IgD-negative memory B cell (primary cell): ENCODE data around the gene CTR9. TPM values are rescaled to one million over a fixed set of nuclear protein-coding genes. Genes with fewer than 3 reads are reported as not detected.

Experiments used
- H3K27ac Mint-ChIP-seq, 3 donors: one replicate each; pipeline ENCODE4 v1.8.0; 2020 to 2022; ENCODE audit warnings: mild to moderate bottlenecking in 3 of 3, mixed read lengths in 3 of 3, moderate library complexity in 1 of 3
- H3K27me3 Mint-ChIP-seq: one replicate; pipeline ENCODE4 v1.8.0; 2021; ENCODE audit warnings: mixed read lengths
- H3K36me3 Mint-ChIP-seq: one replicate; pipeline ENCODE4 v1.8.0; 2020; ENCODE audit warnings: mild to moderate bottlenecking, mixed read lengths
- H3K4me1 Mint-ChIP-seq, 3 donors: one replicate each; pipeline ENCODE4 v1.8.0; 2020 to 2022; ENCODE audit warnings: mixed read lengths in 3 of 3, mild to moderate bottlenecking in 1 of 3
- H3K4me3 Mint-ChIP-seq, 4 donors: one replicate each; pipeline ENCODE4 v1.8.0; 2020 to 2022; ENCODE audit warnings: mild to moderate bottlenecking in 4 of 4, mixed read lengths in 4 of 4, moderate library complexity in 3 of 4
- H3K9me3 Mint-ChIP-seq, 3 donors: one replicate each; pipeline ENCODE4 v1.8.0; 2020 to 2021; ENCODE audit warnings: mixed read lengths in 3 of 3, mild to moderate bottlenecking in 1 of 3
- polyA plus RNA-seq: library from polyadenylated mRNA; unstranded; fragments of 300-500 nt; fragmentation: Illumina TruSeq; gene quantifications from one replicate; pipeline ENCODE4 v1.2.3, GENCODE V29; 2021

CTR9 gene
- polyA plus RNA-seq, 1 donor from 2014 or later = 49.3 TPM

DNA sequence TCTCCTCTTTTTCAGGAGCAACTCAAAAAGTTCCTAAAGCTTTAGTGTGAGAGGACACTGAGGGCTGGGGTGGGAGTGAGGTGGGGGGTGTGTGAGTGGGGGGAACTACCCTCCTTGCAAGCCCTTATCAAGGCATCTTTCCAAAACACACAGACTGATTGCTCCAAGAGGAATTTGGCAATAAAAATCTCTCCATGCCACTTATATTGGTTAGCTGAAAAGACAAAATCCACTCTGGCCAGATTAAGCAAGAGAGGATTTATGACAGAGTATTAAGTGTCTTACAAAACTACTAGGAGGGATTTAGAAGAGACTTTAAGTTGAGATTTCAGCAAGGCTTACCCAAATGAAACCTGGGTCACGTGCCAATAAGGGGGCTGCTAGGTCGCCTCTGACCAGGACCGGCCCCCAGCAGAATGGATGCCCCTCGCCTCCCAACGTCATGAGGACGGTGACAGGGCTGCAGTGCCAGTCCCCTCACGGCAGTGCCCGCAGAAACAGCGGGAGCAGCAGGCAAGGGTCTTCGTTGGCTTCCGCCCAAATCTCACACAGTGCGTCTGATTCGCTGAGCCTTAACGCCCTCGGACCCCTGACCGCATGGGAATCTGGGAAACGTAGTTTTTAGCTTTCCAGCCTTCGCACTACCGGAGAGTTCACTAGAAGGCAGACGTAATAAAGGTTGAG lies 22.1 kb upstream of the CTR9 start:
- Mint-ChIP-seq H3K36me3 (no peaks in the 10 kb centered on the region), H3K27ac (no peak overlapping the region), H3K9me3 (peaks cover 0 to 4% (median 0%) of the 10 kb centered on the region in 3 donors), H3K4me3 (no peak overlapping the region), H3K27me3 (peaks cover 4% of the 10 kb centered on the region), H3K4me1 (peaks cover 3 to 11% (median 8%) of the 10 kb centered on the region in 3 donors)

DNA sequence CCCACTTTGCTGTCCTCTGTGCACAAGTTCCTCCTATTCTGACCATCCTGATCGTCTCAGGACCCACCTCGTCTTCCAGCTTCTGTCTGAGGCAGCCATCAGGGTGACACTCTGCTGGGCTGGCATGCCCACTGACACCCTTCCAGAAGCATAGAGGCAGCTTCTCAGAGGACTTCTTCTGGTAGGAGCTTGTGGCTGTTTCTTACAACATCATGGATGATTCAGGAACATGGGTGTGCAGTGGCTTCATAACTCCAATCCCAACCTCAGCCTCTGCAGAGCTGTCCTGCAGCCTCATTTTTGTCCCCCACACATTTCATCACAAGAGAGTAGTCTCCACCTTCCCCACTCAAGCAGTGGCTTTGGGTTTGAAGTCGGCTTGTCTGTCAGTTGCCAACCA lies 20.9 kb upstream of the CTR9 start:
- Mint-ChIP-seq H3K4me3 (no peak overlapping the region), H3K27me3 (peaks cover 4% of the 10 kb centered on the region), H3K36me3 (no peaks in the 10 kb centered on the region), H3K9me3 (peaks cover 0 to 4% (median 0%) of the 10 kb centered on the region in 3 donors), H3K27ac (peak overlapping the region in 1 of 3 donors; percentile 35), H3K4me1 (peaks cover 3 to 9% (median 8%) of the 10 kb centered on the region in 3 donors)

DNA sequence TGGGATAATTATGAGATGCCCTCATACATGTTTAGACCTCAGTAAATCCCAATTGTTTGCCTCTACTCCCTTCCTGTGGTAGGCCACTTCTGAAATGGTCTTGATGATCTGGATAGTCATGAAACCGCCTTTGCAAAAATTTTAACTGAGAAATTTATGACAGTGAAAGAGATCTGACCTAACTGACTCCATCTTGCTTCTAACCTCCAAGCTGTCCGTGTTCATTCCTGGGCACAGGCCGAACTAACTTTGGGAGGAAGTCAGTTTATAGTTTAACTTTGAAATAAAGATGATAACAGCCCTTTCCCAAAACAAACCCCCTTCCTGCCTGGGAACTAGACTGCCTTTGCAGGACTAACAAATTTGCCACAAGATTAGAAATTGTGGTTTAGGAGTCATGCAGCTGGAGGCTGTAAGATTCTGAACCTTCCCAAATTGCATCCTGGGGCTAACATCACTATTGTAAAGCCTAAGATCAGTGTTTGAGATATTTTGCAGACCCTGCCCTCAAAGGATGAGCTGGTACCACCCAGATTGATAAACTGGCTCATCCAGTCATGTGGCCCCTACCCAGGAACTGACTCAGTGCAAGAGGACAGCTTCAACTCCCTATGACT lies 19.9 kb upstream of the CTR9 start:
- Mint-ChIP-seq H3K4me3 (no peak overlapping the region), H3K9me3 (peaks cover 0 to 4% (median 0%) of the 10 kb centered on the region in 3 donors), H3K27me3 (peaks cover 4% of the 10 kb centered on the region), H3K36me3 (no peaks in the 10 kb centered on the region), H3K27ac (no peak overlapping the region), H3K4me1 (peaks cover 6 to 8% (median 8%) of the 10 kb centered on the region in 3 donors)

GRCh38 chr11:10735481-10736475 lies 15.3 kb upstream of the CTR9 start:
- Mint-ChIP-seq H3K27ac (peak overlapping the region in 2 of 3 donors; percentile 2 to 94), H3K4me3 (peak overlapping the region in 3 of 4 donors; percentile 63 to 88 (median 84)), H3K36me3 (no peaks in the 10 kb centered on the region), H3K9me3 (peaks cover 0 to 4% (median 0%) of the 10 kb centered on the region in 3 donors), H3K4me1 (peaks cover 10 to 11% (median 10%) of the 10 kb centered on the region in 3 donors), H3K27me3 (peaks cover 4% of the 10 kb centered on the region)

DNA sequence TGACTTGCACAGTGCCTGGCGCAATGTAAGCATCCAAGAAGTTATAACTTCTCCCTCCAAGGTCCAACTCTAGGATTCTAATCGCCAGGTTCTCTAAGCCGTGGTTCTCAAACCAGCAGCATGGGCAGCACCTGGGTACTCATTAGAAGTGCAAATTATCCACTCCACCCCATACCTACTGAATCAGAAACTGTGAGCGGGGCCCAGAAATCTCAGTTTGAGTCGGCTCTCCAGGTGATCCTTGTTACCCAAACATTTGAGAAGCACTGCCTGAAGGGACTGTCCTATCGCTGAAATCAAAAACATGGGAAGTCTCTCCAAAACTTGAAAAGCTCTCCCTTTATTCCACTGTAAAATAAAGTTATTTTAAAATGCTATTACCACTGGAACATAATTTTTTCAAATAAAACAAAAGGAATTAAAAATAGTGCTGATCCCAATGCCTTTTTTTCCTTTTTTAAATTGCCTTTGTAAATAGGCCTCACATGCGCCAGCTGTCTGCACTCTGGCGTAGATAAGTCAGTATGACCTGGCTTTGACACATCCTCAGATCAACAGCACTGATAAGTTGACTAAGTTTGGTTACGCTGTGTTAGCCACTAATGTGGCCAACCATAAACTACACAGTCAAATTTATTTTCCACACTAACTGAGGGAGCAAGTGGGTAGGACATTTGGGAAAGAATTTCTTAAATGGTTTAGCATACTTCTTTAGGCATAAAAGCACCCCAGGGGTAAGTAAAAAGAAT lies 8.4 kb upstream of the CTR9 start:
- Mint-ChIP-seq H3K4me3 (peak overlapping the region in 2 of 4 donors; percentile 74 to 79), H3K27ac (peak overlapping the region in 1 of 3 donors; percentile 13), H3K27me3 (no peaks in the 10 kb centered on the region), H3K4me1 (peaks cover 9 to 17% (median 17%) of the 10 kb centered on the region in 3 donors), H3K9me3 (no peaks in the 10 kb centered on the region), H3K36me3 (no peaks in the 10 kb centered on the region)

DNA sequence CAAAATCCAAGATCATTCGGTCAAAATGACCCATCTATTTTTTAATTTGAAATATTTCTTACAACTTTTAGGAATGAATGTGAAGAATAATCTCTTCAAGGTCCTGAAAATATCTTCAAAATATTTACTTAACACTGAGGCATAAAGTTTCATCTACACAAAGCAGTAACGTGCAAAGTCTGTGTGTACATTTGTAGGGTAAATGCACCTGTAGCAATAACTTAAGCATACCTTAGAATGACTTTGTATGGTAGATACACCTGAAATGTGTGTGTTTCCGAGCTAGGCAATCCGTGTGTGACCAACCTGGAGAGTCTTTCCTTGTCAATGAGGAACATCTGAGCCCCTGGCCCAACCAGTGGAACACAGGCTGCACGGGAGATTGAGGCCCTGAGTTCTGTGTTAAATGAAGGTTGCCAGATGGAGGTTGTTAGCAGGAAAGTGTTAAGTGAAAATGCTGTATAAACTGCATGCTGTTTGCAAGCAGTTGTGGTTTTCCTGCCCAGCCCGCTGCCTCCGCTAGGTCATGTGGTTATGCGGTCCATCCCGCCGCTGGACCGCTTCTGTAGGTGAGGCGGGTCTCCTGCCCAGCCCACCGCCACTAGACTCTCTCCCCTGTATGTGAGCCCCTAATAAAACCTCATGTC lies 7.6 kb upstream of the CTR9 start:
- no peaks in the 10 kb centered on the region for H3K36me3 Mint-ChIP-seq
- H3K4me1 Mint-ChIP-seq = peaks cover 13 to 17% (median 14%) of the 10 kb centered on the region in 3 donors
- H3K4me3 Mint-ChIP-seq = peak overlapping the region; percentile 12 to 84 (median 71)
- no peaks in the 10 kb centered on the region for H3K27me3 Mint-ChIP-seq
- no peaks in the 10 kb centered on the region for H3K9me3 Mint-ChIP-seq
- H3K27ac Mint-ChIP-seq = peak overlapping the region in 1 of 3 donors; percentile 21

DNA sequence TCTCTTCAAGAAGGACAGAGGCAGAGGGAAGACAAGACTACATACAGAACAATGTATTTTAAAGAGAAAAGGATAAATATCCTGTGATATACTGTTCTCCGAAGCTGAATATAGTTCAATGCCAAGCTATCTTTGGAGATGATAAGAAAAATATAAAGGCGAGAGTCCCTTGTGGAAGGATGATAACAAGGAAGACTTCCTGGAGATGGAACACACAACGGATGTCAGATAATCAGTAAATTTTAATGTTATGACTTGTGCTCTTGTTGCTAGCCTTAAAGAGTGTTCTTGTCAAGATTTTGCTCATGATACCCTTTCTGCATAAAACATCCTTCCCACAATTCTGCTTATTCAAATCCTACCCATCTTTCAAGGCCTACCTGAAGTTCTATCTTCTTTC lies 6.8 kb upstream of the CTR9 start:
- H3K4me1 Mint-ChIP-seq = peaks cover 14 to 17% (median 15%) of the 10 kb centered on the region in 3 donors
- no peaks in the 10 kb centered on the region for H3K36me3 Mint-ChIP-seq
- peak overlapping the region in 2 of 4 donors; percentile 12 to 79 for H3K4me3 Mint-ChIP-seq
- H3K9me3 Mint-ChIP-seq = no peaks in the 10 kb centered on the region
- peak overlapping the region in 1 of 3 donors; percentile 9 for H3K27ac Mint-ChIP-seq
- H3K27me3 Mint-ChIP-seq = no peaks in the 10 kb centered on the region

GRCh38 chr11:10746871-10747270 lies 4.2 kb upstream of the CTR9 start:
- Mint-ChIP-seq H3K4me1 (peaks cover 13 to 19% (median 17%) of the 10 kb centered on the region in 3 donors), H3K4me3 (peak overlapping the region in 1 of 4 donors; percentile 65), H3K9me3 (no peaks in the 10 kb centered on the region), H3K27ac (no peak overlapping the region), H3K27me3 (no peaks in the 10 kb centered on the region), H3K36me3 (no peaks in the 10 kb centered on the region)

DNA sequence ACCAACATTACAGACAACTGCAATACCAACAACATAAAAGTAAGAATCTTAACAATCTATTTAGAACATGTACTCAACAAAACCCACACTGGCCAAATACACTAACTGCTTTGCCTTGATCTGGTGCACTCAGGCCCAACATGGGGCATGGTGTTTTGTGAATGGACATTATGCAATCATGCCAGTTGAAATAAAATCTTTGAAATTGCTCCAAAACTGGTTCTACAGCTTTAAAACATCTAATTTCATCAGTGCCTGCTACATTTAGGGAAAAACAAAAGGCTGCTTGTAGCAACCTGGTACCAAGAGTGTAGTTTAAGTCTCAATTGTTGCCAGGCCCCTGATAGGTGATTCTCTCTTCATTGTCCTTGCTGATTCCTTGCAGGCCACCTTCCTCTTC lies 3.3 kb upstream of the CTR9 start:
- Mint-ChIP-seq H3K27ac (no peak overlapping the region), H3K27me3 (no peaks in the 10 kb centered on the region)

DNA sequence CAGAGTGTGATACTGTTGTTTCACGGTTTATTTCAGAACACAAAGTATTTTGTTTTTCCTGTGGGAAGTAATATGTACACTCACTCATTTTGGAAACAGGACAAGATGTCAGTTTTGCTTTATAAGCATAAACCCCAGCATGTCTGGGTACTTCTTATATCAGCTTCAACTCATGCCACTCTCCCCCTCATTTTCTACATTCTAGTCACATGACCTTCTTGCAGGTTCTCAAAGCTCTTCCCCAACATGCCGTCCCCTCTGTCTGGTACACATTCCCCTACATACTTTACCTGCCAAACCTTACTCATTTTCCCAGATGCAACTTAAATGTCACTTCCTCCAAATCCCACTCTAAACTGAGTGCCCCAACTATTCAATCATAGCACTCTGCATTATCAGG lies 1.6 kb upstream of the CTR9 start:
- H3K9me3 Mint-ChIP-seq = no peaks in the 10 kb centered on the region
- H3K4me3 Mint-ChIP-seq = peak overlapping the region in 2 of 4 donors; percentile 1 to 70
- peak overlapping the region in 1 of 3 donors; percentile 7 for H3K27ac Mint-ChIP-seq
- H3K4me1 Mint-ChIP-seq = peaks cover 7 to 16% (median 13%) of the 10 kb centered on the region in 3 donors
- H3K27me3 Mint-ChIP-seq = no peaks in the 10 kb centered on the region
- H3K36me3 Mint-ChIP-seq = no peaks in the 10 kb centered on the region

More for the DNA sequence above, 3.3 kb upstream of the CTR9 start:
- H3K4me3 Mint-ChIP-seq = peak overlapping the region in 1 of 4 donors; percentile 70
- peaks cover 19 to 24% (median 23%) of the 10 kb centered on the region in 3 donors for H3K4me1 Mint-ChIP-seq
- no peaks in the 10 kb centered on the region for H3K9me3 Mint-ChIP-seq
- no peaks in the 10 kb centered on the region for H3K36me3 Mint-ChIP-seq

DNA sequence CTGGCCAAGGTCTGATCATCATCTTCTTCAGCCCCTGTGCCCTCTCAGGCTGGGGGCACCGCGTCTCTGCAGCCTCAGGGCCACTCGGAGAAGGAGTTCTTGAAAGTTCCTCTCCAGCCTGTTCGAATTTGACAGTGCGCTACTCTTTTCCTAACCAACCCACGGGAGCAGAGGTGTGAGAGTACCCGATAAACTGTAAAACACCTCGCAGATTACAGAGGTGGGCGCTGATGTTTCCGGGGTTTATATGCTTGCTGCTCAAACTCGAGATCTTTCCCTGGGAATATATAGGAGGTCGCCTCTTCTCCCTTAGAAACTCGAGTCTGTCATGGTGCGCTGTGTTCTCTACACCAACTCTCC lies 515 bp downstream of the CTR9 start:
- Mint-ChIP-seq H3K4me1 (peaks cover 7 to 16% (median 13%) of the 10 kb centered on the region in 3 donors), H3K36me3 (no peaks in the 10 kb centered on the region), H3K4me3 (peak overlapping the region; percentile 94 to 100 (median 98)), H3K27ac (peak overlapping the region; percentile 89 to 93 (median 92)), H3K9me3 (no peaks in the 10 kb centered on the region), H3K27me3 (no peaks in the 10 kb centered on the region)

DNA sequence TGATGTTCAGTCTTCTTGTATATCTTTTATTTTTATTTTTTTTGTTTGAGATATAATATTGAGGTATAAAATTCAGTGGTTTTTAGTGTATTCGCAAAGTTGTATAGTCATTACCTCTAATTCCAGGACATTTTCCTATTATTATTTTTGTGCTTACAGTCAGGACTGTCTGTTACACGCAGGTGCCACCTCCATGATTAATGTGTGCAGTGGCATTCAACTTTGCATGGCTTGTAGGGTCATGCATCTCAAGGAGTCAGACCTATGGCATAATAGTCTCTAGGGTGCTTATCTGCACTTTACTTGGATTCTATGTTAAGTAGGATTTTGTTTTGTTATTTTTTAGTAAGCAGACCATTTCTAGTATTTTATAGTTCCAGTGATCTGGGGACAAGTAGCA lies 1.0 kb downstream of the CTR9 start:
- H3K27ac Mint-ChIP-seq = peak overlapping the region in 2 of 3 donors; percentile 54 to 89
- H3K27me3 Mint-ChIP-seq = no peaks in the 10 kb centered on the region
- H3K36me3 Mint-ChIP-seq = no peaks in the 10 kb centered on the region
- H3K9me3 Mint-ChIP-seq = no peaks in the 10 kb centered on the region
- peaks cover 7 to 16% (median 13%) of the 10 kb centered on the region in 3 donors for H3K4me1 Mint-ChIP-seq
- H3K4me3 Mint-ChIP-seq = peak overlapping the region; percentile 94 to 100 (median 98)

GRCh38 chr11:10752486-10752885 lies 1.4 kb downstream of the CTR9 start:
- Mint-ChIP-seq H3K27ac (peak overlapping the region in 2 of 3 donors; percentile 11 to 54), H3K27me3 (no peaks in the 10 kb centered on the region), H3K36me3 (no peaks in the 10 kb centered on the region), H3K4me1 (peaks cover 7 to 16% (median 13%) of the 10 kb centered on the region in 3 donors), H3K9me3 (no peaks in the 10 kb centered on the region), H3K4me3 (peak overlapping the region in 3 of 4 donors; percentile 94 to 100 (median 98))
